Activated T-cell treated with anti-CD3 and anti-CD28 coated beads for 1 hour (primary cell): ENCODE results near the gene LAIR2.

Source experiments
- DNase-seq: peaks from one replicate; pipeline ENCODE4 v3.0.0-alpha.2; 2020; ENCODE audit warnings: low read depth

LAIR2 gene, protein sequence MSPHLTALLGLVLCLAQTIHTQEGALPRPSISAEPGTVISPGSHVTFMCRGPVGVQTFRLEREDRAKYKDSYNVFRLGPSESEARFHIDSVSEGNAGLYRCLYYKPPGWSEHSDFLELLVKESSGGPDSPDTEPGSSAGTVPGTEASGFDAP

DNA sequence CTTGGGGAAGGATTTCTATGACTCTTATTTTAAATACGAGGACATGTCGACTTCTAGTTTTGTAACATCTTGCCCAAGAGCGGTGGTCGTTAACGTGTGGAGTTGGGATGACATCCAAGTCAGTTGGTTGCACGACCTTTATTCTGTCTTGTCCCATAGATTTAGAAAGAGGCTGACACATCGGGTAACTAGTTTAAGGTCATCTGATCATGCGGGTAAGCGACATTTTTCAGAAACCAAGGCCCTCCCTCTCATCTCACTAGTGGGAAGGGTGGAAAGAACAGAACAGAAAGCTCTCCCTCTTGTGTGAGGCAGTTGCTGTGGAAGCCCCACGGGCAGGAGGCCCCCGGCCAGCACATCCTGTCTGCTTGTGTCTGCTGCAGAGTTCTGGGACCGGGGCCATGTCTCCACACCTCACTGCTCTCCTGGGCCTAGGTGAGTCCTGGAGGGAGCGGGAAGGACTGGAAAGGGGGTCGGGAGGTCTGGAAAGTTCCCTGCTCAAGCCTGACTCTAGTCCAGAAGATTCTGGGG is at the start of gene LAIR2:
Gene LAIR2, plus strand, starts transcription at position 314 of the 531 bp plus-strand sequence. Its CDS starts 88 bp downstream, at position 402.
- DNase-seq, result no peak

DNA sequence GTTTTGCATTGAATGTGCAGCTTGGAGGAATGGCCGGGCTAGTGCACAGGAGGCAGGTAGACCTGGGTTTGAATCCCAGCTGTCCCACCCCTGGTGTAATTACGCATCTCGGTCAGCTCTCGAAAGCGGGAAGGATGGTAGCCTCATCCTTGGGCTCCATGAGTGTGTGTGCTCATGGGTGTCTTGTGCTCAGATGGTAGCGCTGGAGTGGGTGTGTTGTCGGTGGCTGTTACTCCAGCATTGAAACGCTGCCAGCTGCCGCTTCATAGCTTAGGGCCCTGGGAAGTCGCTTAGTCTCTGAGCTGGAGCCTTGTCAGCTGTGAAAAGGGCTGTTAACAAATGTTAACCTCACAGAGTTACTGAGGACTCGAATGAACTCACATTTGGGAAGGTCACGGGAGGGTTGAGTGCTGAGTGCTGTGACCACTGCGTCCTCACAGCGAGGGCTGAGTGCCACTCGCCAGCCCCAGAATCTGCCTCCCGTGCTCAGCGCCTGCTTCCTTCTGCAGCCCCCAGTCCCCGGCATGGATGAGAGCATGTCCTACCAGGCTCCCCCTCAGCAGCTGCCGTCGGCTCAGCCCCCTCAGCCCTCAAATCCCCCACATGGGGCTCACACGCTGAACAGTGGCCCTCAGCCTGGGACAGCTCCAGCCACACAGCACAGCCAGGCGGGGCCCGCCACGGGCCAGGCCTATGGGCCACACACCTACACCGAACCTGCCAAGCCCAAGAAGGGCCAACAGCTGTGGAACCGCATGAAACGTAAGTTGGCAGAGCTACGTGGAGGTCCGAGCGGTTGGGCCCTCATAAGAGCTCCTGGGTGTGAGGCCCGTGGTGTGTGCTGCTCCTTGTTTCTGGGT is 48.5 kb upstream of the LAIR2 start:
- DNase-seq, result no peak

DNA sequence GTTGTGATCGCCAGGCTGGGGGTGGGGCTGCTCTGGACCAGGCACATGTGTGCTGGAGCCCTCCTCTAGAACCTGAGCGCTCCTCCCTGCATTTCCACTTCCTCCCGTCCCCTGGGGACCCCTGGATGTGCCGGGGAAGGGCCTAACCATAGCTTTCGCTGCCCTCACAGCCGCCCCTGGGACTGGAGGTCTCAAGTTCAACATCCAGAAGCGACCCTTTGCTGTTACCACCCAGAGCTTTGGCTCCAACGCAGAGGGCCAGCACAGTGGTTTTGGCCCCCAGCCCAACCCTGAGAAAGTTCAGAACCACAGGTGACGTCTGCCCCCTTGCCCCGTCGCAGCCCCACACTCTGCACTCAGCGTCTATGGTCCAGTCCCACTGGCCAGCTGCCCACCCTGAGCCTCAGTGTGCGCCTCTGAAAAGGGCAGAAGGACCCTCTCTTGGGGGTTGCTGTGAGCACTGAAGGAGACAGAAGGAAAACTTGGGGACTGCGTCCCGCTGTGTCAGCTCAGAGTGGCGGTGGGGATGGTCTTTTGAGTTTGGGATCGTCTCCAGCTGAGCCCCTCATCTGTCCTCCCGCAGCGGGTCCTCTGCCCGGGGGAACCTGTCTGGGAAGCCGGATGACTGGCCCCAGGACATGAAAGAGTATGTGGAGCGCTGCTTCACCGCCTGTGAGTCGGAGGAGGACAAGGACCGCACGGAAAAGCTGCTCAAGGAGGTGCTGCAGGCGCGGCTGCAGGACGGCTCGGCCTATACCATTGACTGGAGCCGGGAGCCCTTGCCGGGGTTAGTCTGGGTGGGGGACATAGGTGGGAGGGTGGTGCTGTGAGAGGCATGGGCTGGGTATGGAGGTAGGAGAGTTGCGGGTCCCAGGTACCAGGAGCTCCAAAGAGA is 47.6 kb upstream of the LAIR2 start:
- no peak for DNase-seq

DNA sequence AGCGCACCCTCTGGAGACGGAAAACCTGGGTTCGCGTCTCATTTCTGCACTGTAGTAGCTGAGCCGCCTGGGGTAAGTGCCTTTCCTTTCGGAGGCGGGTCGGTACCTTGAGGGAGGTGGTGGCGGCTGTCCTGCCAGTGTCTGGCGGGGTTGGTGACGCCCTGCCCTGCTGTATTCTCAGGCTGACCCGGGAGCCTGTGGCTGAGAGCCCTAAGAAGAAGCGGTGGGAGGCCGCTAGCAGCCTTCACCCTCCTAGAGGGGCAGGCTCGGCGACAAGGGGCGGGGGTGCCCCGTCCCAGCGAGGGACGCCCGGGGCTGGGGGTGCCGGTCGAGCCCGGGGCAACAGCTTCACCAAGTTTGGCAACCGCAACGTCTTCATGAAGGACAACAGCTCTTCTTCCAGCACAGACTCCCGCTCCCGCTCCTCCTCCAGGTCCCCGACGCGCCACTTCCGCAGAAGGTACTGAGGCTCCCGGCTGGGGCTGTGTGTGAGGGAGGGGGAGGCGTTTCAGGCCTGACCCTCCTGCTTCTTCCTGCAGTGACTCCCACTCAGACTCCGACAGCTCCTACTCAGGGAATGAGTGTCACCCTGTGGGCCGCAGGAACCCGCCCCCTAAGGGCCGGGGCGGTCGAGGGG is 46.7 kb upstream of the LAIR2 start:
- DNase-seq, result no peak

DNA sequence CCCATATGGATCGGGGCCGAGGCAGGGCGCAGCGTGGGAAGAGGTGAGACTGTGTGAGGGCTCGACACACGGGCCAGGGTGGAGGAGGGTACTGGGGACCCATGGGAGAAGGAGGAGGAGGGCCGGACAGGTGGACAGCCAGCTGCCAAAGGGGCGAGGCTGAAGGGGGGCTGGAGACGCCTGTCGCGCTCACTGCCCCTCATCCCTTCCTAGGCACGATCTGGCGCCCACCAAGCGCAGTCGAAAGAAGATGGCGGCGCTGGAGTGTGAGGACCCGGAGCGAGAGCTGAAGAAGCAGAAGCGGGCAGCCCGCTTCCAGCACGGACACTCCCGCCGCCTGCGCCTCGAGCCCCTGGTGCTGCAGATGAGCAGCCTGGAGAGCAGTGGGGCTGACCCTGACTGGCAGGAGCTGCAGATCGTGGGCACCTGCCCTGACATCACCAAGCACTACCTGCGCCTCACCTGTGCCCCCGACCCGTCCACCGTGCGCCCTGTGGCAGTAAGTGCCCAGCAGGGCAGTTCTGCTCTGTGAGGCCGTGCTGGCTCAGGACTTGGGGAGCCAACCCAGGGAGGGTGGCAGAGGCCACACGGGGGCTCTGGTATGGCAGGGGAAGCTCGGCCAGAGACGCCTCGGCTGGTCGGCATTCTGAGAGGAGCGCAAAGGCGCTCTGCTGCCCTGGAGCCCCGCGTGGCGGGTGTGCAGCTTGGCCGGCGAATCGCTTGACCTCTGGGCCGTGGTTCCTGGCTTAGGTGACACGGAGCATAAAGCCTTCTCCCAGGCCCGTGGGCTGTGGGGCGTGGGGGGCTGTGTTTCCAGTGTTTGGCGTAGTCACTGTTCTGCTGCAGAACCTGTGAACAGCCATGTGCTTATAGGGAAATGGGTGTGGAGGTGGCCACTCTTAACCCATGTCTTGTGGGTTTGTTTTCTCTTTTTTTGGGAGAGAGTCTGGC is 45.9 kb upstream of the LAIR2 start:
- DNase-seq, result no peak

DNA sequence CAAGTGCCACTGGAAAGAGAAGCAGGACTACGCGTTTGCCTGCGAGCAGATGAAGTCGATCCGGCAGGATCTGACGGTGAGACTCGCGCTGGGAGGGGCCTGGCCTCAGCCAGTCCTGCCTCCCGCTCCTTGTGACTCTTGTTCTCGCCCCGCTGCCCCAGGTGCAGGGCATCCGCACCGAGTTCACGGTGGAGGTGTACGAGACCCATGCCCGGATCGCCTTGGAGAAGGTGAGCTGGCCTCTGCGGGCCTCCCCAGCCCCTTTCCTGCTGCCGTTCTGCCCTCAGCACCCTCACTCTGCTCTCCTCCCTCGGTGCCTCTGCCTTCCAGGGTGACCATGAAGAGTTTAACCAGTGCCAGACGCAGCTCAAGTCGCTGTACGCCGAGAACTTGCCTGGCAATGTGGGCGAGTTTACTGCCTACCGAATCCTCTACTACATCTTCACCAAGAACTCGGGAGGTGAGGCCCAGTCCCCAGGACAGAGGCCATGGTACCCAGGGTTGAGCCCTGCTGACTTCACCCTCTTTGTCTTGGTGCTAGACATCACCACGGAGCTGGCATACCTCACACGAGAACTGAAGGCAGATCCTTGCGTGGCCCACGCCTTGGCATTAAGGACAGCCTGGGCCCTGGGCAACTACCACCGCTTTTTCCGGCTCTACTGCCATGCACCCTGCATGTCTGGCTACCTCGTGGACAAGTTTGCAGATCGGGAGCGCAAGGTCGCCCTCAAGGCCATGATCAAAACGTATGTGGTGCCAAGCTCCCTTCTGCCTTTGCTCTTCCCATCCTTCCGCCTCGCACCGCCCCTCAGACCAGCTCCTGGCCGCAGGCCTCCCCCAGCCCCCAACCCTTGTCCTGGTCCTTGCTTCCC is 44.6 kb upstream of the LAIR2 start:
- DNase-seq, result no peak

DNA sequence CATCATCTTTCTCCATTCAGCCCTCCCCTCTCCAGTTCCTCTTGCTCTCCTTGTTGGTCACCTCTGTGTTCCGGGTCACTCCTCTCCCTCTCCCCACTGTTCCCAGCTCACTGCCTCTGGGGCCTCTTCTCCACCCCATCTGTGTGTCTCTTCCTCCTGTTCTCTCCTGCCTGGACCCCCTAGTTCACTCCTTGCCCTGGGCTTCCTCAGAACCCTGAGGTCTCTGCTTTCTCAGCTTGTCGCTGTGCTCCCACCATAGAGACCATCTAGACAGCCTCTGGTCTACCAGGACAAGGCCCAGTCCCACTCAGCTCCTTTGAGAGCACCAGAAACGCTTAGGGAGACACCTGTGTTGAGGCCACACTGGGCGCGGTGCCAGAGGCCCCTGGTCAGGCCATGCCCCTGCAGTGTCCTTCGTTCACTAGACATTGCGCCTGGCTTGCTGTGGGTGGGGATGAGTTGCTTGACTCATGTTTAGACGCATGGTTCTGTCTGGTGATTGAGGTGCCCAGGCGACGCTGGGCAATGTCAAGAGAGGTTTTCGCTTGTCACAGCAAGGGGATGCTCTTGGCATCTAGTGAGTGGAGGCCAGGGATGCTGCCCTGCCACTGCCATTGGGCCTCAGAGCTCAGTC is 43.9 kb upstream of the LAIR2 start:
- no peak for DNase-seq

DNA sequence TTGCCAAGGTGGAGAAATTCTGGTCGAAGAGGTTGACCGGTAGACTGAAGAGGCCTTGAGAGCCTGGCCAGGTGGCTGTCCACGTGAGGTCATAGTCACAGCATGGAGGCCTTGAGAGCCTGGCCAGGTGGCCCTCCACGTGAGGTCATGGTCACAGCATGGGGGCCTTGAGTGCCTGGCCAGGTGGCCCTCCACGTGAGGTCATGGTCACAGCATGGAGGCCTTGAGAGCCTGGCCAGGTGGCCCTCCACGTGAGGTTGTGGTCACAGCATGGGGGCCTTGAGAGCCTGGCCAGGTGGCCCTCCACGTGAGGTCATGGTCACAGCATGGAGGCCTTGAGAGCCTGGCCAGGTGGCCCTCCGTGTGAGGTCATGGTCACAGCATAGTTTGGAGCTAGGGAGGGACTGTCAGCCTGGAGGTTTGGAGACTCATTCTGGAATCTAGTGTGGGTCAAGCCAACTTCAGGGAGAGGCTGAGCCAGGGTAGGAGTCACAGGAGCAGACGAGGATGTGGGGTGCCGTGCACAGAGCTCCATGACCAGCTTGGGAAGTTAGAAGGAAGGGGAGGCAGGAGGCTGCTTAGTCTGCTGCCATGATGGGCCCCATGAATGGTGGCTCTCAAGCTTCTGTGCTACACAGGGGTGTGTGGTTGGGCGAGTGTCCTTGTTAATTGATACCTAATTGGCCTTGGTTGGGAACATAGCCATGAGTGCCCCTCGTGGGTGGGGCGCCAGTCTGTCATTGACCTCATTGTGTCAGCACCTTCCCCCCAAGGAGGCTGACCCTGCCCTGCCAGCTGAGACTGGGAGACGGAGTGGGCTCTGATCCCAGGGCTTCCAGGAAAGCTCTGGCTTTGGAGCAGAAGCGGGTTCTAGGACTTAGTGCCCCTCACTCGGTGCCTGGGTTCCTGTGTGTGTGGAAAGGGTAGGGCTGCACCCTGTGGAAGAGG is 43.1 kb upstream of the LAIR2 start:
- no peak for DNase-seq

DNA sequence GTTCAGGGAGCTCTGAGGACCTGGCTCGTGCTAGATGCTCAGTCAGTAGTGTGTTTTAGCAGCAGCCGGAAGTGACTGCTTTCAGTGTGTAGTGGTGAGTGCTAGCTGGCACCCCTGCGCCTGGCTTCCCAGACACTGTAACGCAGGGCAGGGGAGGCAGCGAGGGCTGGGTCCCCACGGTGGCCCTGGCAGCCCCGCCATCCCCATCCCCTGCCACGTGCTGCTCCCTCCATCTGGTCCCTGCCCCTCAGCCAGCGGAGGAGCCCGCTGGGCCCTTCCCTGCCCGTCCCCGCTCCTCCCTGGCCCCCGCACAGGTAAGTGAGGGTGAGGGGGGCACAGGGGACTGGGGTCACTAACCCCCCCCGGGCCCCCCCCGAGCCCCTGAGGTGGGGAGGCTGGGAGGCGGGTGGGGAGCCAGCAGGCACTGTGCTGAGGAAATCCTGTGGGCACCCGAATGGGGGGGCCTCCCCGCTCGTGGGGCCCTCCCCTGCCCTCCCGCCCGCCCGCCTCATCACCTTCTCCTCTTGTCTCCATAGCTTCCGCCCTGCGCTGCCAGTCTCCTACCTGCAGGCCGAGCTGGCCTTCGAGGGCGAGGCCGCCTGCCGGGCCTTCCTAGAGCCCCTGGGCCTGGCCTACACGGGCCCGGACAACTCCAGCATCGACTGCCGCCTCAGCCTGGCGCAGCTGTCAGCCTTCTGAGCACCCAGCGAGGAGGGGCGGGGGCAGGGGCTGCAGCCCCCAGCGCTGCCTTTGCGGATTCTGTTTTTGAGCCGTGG is 42.2 kb upstream of the LAIR2 start:
- DNase-seq, result no peak

DNA sequence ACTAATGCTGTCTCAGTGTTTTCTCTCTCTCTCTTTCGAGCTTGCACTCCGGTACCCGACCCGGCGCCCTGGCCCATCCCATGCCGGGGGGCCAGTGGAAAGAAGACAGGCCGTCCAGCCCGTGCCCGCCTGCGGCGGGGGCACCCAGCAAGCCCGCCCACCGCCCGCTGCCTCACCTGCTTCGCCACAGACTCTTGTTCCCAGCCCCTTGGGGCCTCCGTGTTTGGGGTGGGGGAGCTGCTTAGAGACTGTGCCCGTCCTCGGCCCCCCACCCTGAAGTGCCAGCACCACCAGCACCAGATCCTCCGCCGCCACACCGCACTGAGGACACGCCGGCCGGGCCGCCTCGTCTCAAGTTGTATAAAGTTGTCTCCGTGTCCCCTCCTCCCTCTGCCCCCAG is 41.4 kb upstream of the LAIR2 start:
- DNase-seq, result no peak

DNA sequence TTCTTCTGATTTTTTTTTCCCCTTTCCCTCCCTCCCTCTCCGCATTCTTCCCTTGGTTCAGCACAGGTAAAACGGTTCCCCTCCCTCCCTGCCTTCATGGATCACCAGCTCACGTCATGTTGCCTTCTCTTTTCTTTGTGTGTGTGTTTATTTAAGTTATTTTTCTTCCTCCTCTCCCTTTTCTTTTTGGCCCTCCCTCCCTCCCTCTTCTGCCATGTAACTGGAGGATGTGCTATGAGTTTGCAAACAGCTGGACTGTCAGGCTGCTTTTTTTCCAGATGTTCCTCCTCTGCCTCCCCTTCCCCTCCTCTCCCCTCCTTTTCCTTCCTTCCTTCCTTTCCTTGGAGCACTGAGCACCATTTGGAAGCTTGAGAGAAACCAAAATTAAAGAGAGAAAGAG is 41.0 kb upstream of the LAIR2 start:
- no peak for DNase-seq

DNA sequence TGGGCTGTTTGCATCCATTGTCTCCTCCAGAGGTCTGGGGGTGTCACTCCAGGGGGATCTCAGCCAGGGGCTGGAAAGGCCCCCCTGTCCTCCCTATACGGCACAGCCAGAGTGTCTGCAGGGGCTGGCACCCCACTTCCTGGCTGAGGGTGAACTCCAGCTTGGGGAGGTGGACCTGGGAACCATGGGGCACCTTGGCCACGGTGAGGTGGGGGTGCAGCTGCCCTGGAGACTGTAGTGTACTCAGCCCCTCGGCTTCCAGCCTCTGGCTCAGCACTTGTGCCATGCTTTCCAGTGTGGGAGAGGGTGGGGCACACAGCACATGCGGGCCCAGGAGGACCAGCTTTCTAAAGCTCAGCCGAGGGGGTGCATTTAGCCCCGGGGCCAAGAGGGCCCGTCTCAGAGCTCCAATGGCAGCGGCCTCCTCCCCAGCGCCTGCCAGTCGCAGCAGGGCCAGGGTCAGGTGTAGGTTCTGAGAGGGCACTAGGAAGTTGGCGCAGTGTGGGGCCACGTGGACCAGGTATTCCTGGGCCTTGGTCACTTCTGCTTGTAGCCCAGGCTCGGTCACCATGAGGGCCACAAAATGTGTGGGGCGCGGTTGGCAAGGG is 40.5 kb upstream of the LAIR2 start:
- no peak for DNase-seq

DNA sequence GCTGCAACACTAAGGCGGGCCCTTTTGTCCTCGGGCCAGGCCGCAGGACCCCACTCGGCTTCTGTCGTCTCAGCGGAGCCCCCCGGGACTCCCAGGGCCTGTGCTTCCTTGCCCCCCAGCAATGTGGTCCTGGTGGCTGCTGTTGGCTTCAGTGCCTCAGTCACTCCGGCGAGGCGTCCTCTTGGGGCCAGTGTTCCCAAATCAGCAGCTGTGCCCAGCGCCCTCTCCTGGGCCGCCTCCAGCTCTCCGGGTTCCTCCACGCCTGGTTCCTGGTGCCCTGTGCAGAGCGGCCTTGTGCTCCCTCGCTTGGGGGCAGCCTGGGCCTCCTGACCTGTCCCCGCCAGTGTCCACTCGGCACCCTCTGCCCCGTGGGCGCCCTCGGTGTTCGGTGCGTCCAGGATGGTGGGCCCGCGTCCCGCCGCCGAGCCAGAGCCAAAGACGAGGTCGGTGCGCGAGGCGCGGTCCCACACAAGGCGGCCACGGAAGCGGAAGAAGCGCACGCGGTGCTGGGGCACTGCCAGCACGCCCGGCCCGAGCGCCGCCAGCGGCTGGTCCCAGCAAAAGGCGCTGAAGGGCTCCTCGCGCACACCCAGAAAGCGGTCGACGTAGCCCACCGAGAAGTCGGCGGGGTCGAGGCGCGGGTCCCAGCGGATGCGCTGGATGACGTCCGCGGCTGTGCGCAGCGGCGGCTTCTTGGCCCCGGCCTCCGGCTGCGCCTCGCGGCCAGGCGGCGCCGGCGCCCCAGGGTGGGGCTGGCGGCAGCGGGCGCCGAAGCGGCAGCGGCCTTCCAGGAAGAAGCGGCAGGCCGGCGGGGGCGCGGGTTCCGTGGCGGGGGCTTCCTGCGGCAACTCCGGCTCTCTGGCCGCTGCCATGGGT is 39.7 kb upstream of the LAIR2 start:
- peak; percentile 54 for DNase-seq

DNA sequence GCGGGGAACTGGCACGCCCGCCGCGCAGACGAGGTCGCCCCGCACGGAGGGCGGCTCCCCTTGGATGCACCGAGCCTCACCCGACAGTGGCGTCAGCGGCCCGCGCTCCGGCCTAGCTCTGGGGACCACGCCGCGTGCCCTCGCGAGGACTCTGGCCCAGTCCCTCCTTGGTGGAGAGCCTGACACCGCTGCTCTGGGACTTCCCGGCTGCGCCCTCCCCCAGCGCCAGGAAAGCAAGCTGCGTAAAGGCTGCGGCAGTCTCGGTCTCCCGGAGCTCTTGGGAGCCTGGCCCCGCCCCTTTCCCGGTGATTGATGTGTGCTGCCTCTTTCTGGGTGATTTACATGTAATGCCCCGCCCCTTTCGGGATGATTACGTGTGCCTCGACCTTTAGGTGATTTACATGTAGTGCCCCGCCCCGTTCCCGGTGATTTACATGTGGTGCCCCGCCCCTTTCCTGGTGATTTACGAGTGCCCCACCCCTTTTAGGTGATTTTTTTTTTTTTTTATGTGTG is 39.0 kb upstream of the LAIR2 start, which contains the start of gene LENG9:
Gene LENG9, minus strand, starts transcription at position 248 of the 513 bp plus-strand sequence. CDS start 252 bp downstream, outside the sequence.
- peak; percentile 87 for DNase-seq

DNA sequence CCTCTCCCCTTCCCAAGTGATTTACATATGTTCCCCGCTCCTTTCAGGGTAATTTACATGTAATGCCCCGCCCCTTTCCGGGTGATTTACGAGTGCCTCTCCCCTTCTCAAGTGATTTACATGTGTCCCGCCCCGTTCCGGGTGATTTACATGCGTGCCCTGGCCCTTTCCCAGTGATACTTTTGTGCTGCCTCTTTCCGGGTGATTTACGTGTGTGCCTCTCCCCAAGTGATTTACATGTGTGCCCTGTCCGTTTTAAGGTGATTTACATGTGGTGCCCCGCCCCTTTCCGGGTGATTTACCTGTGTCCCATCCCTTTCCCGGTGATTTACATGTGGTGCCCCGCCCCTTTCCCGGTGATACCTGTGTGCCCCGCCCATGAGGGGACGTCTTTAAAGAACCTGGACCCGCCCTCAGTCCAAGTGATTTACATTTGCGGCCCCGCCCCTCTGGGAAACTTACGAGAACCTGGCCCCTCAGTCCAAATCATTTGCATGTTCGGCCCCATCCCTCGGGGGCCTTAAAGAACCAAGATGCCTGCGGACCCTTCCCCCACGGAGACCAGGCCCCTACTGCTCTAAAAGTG is 38.5 kb upstream of the LAIR2 start:
- DNase-seq, result peak; percentile 61
